CD4-positive, alpha-beta T cell treated with Interleukin-6 for 4 hours (primary cell): ENCODE data around the gene PRR14L.
"Not testable (repeated sequence)": the region's sequence is repeated elsewhere in the genome, so short reads cannot be mapped to it uniquely, and the experiment has no call there.

Experiments used
- DNase-seq: peaks from one replicate; pipeline ENCODE4 v3.0.0-alpha.2; 2020; ENCODE audit warnings: mixed read lengths

Gene PRR14L

DNA sequence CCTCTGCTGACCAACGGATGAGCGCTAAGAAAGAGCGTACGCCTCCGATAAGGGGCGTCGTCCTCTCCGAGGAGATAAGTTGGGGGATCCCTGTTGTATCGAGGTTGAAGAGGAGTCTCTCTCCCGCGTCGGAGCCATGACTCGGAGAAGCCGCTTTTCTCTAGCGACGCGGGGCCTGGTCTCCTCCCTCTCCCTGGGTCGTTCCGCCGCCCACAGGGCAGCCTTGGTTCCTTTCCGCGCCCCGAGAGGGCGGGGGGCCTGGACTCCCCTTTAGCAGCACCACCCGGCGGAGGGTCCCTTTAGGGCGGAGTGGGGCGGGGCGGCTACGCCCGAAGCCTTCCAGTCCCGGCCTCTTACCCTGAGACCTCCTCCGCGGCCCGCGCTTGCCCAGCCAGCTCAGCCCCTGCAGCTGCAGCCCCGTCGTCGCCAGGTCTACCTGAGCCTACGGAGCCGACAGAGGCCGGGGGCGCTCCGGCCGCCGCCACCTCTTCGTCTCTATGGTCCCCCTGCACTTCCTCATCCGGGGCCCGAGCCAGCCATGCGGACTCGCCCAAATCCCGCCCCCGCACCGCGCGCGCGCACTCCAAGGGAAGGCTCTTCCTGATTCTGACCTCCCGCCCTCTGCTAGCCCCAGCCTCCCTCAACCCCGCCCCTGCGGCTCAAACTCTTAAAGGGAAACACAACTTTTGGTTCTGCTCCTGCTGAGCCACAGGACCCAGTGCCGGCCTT, at the start of gene PRR14L:
Gene PRR14L, minus strand, starts transcription at position 497 of the 729 bp plus-strand sequence. CDS start 11,272 bp downstream, outside the sequence.
- DNase-seq, result peak; percentile 99

GRCh38 chr22:31799358-31799757, 49.4 kb upstream of the PRR14L start:
- DNase-seq, result not testable (repeated sequence)

GRCh38 chr22:31790240-31790639, 40.3 kb upstream of the PRR14L start:
- no peak for DNase-seq

DNA sequence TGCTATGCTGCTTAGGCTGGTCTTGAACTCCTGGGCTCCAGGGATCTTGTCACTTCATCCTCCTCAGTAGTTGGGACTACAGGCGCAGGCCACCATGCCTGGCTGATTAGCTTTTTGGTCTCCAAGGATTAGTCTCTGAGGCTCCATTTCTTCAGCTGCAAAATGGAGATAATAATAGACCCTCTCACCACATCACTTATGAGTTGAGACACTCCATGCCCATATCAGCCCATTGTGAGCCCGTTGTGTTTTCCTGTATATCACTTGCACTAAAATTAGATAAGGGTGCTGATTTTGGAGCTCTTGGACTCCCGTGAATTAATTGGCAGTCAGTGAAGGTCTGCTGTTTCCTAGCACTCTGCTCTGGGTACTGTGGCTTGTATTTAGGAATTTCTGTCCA, 39.9 kb upstream of the PRR14L start:
- DNase-seq, result no peak

- no peak for DNase-seq
These were observed 26.3 kb upstream of the PRR14L start for GRCh38 chr22:31776231-31776630.

- DNase-seq, result no peak
These were observed 23.5 kb upstream of the PRR14L start for GRCh38 chr22:31773416-31773815.

- no peak for DNase-seq
These were observed 18.6 kb upstream of the PRR14L start for GRCh38 chr22:31768422-31769059.

DNA sequence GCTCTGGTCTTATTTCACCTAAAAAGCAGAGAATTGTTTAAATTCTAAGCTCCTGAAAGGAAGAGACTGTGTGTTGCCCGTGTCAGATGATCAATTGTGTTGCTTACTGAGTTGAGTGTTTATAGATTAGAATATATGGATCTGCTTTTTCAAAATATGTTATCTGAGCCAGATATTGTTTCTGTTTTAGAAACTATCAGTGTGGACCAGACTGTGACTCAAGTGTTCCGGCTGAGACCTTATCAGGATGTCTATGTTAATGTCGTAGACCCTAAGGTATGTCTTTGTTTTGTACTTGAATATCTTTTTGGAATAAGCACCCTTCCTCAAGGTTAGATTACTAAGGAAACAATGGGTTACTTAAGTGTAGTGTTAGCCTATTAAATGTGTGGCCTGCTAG, 14.9 kb upstream of the PRR14L start:
- no peak for DNase-seq

- DNase-seq, result not testable (repeated sequence)
These were observed 8.9 kb upstream of the PRR14L start for GRCh38 chr22:31758860-31759259.

GRCh38 chr22:31757265-31757664, 7.3 kb upstream of the PRR14L start:
- DNase-seq, result no peak

DNA sequence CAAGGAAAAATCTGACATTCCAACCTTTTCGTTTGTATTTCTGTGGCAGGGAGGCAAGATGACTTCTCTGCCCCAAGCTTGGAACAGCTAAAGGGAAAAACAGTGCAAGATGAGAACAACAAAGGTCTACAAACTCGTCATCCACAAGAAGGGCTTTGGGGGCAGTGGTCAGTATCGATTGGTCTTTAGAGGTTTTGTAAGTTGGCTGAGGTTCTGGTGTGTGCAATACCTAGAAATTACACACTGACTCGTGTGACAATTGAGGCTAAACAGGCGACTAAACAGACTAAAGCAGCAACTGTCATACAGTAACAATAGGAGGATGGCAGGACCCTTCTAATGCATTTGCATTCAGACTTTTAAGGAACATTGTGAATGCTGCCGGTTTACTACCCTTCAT, 4.9 kb upstream of the PRR14L start:
- no peak for DNase-seq

DNA sequence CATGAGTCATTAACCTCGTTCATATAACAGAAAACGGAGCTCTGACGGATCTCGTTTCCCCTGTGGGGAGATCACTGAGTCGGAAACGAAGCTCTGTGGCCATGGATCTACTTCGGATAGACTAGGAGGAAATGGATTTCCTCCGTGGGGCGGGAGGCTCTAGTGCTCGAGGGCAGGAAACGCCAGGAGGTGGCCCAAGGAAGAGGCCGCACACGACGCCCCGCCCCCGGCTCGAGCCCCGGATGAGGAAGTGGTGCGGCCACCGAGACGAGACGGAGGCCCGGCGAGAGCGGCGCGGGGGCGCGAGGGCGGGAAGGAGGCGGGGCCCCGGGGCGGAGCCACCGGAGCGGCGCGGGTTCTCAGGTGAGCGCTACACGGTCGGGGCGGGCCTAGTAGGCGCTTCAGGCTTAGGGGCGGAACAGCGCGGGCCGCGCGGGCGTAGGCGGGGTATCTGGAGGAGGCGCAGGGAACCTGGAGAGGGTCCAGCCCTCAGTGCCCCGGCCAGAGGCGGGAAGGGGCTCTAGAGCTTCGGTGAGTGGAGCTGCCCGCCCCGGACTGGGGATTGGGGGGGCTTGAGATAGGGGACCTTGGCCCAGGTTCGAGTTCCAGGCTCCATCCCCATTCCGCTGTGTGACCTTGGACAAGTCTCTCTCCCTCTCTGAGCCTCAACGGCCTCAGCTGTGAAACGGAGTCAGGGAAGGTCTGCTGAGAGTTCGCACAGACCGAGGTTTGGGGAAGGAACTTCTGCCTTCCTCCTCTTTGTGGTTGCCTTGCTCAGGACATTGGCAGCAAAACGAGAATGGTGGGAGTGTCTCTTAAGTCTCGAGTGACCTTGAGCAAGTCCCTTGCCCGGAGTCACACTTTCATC, 3.9 kb upstream of the PRR14L start, which contains the start of gene DEPDC5:
Gene DEPDC5, plus strand, starts transcription at position 386 of the 868 bp plus-strand sequence. CDS start 903 bp downstream, outside the sequence.
- DNase-seq, result peak; percentile 98

DNA sequence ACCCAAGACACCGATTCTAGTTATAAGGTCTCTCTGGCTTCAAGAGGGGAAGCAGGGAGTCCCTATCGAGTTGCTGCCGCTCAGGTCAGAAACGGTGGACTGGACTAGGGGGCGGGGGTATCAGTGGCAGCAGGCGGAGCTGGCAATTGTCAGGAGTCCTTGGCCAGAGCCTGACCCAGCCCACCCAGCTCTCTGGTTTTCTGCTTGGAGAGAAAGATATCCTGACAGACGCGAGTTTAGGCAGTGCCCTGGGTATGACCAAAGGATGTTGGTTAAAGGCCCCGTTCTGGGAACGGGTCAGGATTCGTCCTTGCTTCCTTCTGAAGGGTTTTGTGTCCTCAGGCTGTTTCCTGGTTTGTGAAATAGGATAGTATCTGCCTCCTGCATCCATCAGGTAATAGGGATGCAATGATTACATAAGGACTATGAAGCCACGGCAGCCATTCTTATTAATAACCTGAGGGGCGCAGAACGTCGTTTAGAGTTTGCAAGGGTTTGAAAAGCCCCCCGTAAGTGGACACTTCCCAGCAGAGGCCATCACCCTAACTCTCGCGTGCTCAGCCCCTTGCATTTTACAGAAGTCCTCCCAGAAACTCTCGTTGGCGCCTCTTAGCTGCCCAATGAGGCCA, 3.2 kb upstream of the PRR14L start:
- peak; percentile 4 for DNase-seq

DNA sequence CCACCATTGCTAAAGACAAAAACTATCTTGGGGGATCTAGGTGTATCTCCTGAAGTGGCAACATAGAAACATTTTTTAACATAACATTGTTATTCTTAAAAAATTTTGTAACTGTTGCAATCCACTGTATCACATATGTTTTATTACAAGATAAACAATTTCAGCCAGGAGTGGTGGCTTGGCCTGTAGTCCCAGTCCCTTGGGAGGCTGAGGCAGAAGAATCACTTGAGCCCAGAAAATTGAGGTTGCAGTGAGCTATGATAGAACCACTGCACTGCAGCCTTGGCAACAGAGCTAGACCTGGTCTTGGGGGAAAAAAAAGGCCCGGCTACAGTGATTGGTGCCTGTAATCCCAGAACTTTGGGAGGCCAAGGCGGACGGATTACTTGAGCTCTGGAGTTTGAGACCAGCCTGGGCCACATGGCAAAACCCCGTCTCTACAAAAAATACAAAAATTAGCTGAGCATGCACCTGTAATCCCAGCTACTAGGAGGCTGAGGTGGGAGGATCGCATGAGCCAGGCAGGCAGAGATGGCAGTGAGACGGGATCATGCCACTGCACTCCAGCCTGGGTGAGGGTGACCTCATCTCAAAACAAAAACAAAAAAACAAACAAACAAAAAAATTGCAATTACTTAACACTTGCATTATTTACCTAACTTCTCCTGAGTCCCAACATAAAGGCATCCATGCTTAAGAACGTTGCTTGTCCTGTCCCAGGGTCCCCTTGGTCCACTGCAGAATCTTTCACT, 2.3 kb upstream of the PRR14L start:
- DNase-seq, result no peak

GRCh38 chr22:31750365-31751284, 693 bp upstream of the PRR14L start:
- no peak for DNase-seq

GRCh38 chr22:31748490-31748889, 1.4 kb downstream of the PRR14L start:
- DNase-seq, result no peak

- DNase-seq, result no peak
These were observed 2.5 kb downstream of the PRR14L start for GRCh38 chr22:31747441-31747840.

DNA sequence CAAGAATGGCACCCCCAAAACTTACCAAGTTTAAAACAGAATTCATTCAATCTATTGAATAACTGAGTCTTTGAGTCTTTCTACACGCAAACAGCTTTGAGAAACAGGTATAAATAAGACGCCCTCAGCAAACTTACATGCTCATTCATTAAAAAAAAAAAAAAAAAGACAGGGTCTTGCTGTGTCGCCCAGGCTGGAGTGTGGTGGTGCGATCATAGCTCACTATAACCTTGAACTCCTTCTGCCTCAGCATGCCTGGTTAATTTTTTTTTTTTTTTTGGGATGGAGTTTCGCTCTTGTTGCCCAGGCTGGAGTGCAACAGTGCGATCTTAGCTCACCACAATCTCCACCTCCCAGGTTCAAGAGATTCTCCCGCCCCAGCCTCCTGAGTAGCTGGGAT, 6.1 kb downstream of the PRR14L start:
- DNase-seq, result no peak

- no peak for DNase-seq
These were observed 7.2 kb downstream of the PRR14L start for GRCh38 chr22:31742682-31743081.

DNA sequence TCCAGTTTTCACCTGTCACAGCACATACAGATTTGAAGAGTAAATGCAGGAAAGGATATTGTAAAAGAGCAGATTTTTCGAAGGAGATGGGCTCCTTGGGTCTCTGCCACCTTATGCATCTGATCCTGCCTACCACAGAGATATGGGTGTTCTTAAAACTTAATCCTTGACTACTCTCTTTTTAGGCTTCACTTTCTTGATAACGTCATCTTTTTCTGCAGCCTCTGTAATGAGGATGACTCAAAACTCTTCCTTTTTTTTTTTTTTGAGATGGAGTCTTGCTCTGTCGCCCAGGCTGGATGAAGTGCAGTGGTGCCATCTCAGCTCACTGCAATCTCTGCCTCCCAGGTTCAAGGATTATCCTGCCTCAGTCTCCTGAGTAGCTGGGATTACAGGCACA, 7.8 kb downstream of the PRR14L start:
- DNase-seq, result no peak

GRCh38 chr22:31740314-31740713, 9.6 kb downstream of the PRR14L start:
- DNase-seq, result not testable (repeated sequence)
